ENCODE data around the gene RAB11FIP4. TPM values are rescaled to one million over a fixed set of nuclear protein-coding genes. Genes with fewer than 3 reads are reported as not detected.

Gene RAB11FIP4
- total and polyA plus RNA-seq, 2 of the 13 experiments (the other 11 are each of a cell fraction or from before 2014, with no cell fraction given) = 28.0 to 89.3 TPM

- TF ChIP-seq THRA (CRISPR knock-in tag; IDR thresholded peaks at IDR 0.05; ENCODE audit: borderline replicate concordance) = peak; percentile 59; the same call in 1 of the 2 replicates
- TF ChIP-seq ZNF318 (CRISPR knock-in tag; IDR thresholded peaks at IDR 0.05) = 0 out of 2 replicates have a peak, but pooled peaks have one; percentile 27
- TF ChIP-seq ZNF512 (CRISPR knock-in tag; IDR thresholded peaks at IDR 0.05) = no peak
- no peak for TF ChIP-seq ZBTB8A (CRISPR knock-in tag; IDR thresholded peaks at IDR 0.05; ENCODE audit: borderline replicate concordance, low read depth)
- no peak for TF ChIP-seq MTF2 (CRISPR knock-in tag; IDR thresholded peaks at IDR 0.05; ENCODE audit: borderline replicate concordance)
- TF ChIP-seq STAG1 (CRISPR knock-in tag; IDR thresholded peaks at IDR 0.05) = peak; percentile 32
- no peak for TF ChIP-seq ZNF83 (CRISPR knock-in tag; IDR thresholded peaks at IDR 0.05; ENCODE audit: borderline replicate concordance)
- TF ChIP-seq ZMAT3 (CRISPR knock-in tag; conservative IDR thresholded peaks at IDR 0.05) = 0 out of 2 replicates have a peak, but pooled peaks have one; percentile 43
- peak; percentile 44 for TF ChIP-seq ARID5B (CRISPR knock-in tag; IDR thresholded peaks at IDR 0.05)
- no peak for TF ChIP-seq HMG20B (CRISPR knock-in tag; conservative IDR thresholded peaks at IDR 0.05)
These were observed 96.3 kb downstream of the RAB11FIP4 start (continued) for GRCh38 chr17:31487648-31488263.

Data from HepG2 (cell line).